Renal cortical epithelial cell (primary cell): ENCODE measurements around the gene P3H3. TPM values are rescaled to one million over a fixed set of nuclear protein-coding genes. Genes with fewer than 3 reads are reported as not detected.

Experiments used
- DNase-seq: peaks from one replicate; pipeline ENCODE4 v3.0.0-alpha.2; 2011; ENCODE audit warnings: low read depth
- total RNA-seq: library from RNA; depleted of rRNA; stranded (reverse); fragments of >200 nt; gene quantifications from 2 replicates; pipeline ENCODE4 v1.2.3, GENCODE V29; 2014

Gene P3H3
- total RNA-seq, 1 donor from 2014 or later, result 36.8 TPM

- DNase-seq, result peak; percentile 39
Measured at GRCh38 chr12:6807170-6807569, 21.0 kb upstream of the P3H3 start.

GRCh38 chr12:6809056-6809455 is 19.2 kb upstream of the P3H3 start:
- DNase-seq, result no peak

- DNase-seq, result no peak
Measured at GRCh38 chr12:6810758-6811157, 17.4 kb upstream of the P3H3 start.

- no peak for DNase-seq
Measured at GRCh38 chr12:6813363-6813762, 14.8 kb upstream of the P3H3 start.

- no peak for DNase-seq
Measured at GRCh38 chr12:6816598-6816997, 11.6 kb upstream of the P3H3 start.

- DNase-seq, result no peak
Measured at GRCh38 chr12:6817098-6817497, 11.1 kb upstream of the P3H3 start.

- DNase-seq, result no peak
Measured at GRCh38 chr12:6817662-6818157, 10.5 kb upstream of the P3H3 start.

- DNase-seq, result no peak
Measured at GRCh38 chr12:6818222-6818621, 10.0 kb upstream of the P3H3 start.

GRCh38 chr12:6818645-6819044 is 9.6 kb upstream of the P3H3 start:
- no peak for DNase-seq

GRCh38 chr12:6819106-6820030 is 8.8 kb upstream of the P3H3 start:
- DNase-seq, result no peak

- no peak for DNase-seq
Measured at GRCh38 chr12:6820166-6820565, 8.0 kb upstream of the P3H3 start.

GRCh38 chr12:6821591-6822425 is 6.4 kb upstream of the P3H3 start, which contains the start of gene GPR162:
TSS of gene GPR162 (plus strand) at chr12:6821821. CDS start at chr12:6823899, 2,078 bp downstream.
- DNase-seq, result no peak

- no peak for DNase-seq
Measured at GRCh38 chr12:6822426-6823135, 5.6 kb upstream of the P3H3 start.

- DNase-seq, result peak; percentile 25
Measured at GRCh38 chr12:6823182-6824084, 4.8 kb upstream of the P3H3 start.

GRCh38 chr12:6824085-6824775 is 4.0 kb upstream of the P3H3 start:
- no peak for DNase-seq

- DNase-seq, result no peak
Measured at GRCh38 chr12:6824901-6825381, 3.3 kb upstream of the P3H3 start.

- DNase-seq, result peak; percentile 63
Measured at GRCh38 chr12:6825398-6826124, 2.6 kb upstream of the P3H3 start.

- no peak for DNase-seq
Measured at GRCh38 chr12:6826125-6826733, 2.0 kb upstream of the P3H3 start.
